ENCODE measurements around the gene INSR. TPM values are rescaled to one million over a fixed set of nuclear protein-coding genes. Genes with fewer than 3 reads are reported as not detected.
A peak's percentile ranks its signal among the peaks of the same experiment; 100 is the strongest.

INSR gene
- total and polyA plus RNA-seq, 2 of the 8 experiments (the other 6 are each of a cell fraction or from before 2014, with no cell fraction given), result 13.1 to 48.7 TPM

DNA sequence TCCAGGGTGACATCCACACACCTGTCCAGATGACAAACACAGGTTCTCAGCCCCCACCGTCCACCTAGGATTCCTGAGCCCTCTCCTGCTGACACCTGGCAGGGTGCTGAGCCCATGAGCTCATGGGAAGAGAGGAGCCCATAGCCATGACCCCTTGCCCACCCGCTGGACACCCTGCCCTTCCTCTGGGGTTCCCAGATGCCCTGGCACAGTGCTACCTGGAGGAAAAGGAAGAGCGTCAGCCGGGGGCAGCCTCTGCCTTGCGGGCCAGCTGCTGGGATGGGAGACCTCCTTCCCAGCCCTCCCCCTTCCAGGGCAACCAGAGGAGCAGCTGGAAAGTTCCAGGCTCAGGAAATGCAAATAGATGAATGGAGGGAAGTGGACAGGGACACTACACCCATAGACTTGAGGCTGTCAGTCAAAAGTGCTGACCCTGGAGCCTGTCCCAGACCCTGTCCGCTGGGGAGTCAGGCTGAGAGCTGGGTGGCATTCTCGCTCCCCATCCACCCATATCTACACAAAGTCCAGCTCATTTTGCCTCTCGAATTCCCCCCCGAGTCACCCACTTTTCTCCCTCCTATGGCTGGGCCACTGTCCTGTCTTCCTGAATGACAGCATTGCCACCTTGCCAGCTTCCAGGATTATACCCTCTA lies 42.2 kb upstream of the INSR start:
- Histone ChIP-seq H4K91ac (replicated peaks; ENCODE audit: insufficient read length, low read length) (peak overlapping the region; percentile 54), H3K4me2 (ENCODE audit: insufficient read depth in 1 of 2, low read depth in 2 of 2, low read length in 2 of 2) (no peak overlapping the region), H2BK20ac (ENCODE audit: low read length) (no peak overlapping the region), H3K23me2 (ENCODE audit: low read depth, low read length) (peaks cover 2% of the 10 kb centered on the region; the same call in 1 of the 2 replicates), H4K8ac (ENCODE audit: extremely low read depth, insufficient read depth, low read length) (no peak overlapping the region), H3K79me2 (ENCODE audit: control insufficient read depth in 1 of 2, insufficient read depth in 2 of 2, low read length in 2 of 2) (no peaks in the 10 kb centered on the region), H2BK120ac (replicated peaks; ENCODE audit: low read depth, low read length) (no peak overlapping the region), H4K5ac (ENCODE audit: insufficient read length, low read depth, low read length) (no peak overlapping the region), H3K27ac (ENCODE audit: low read depth, low read length) (no peak overlapping the region), H3K4ac (replicated peaks; ENCODE audit: insufficient read length, low read depth, low read length) (no peak overlapping the region), H2BK12ac (ENCODE audit: low read depth, low read length) (no peak overlapping the region), H3K4me1 (replicated peaks in 1 of 4; ENCODE audit: control insufficient read depth in 3 of 4, insufficient read depth in 4 of 4, low read length in 3 of 4) (no peaks in the 10 kb centered on the region), H3K79me1 (ENCODE audit: low read depth, low read length) (no peaks in the 10 kb centered on the region), H3K14ac (ENCODE audit: insufficient read length) (no peak overlapping the region), H4K20me1 (replicated peaks in 1 of 2; ENCODE audit: control insufficient read depth in 1 of 2, insufficient read depth in 2 of 2, low read length in 2 of 2) (peaks cover 0 to 1% of the 10 kb centered on the region in 2 experiments), H3K56ac (replicated peaks; ENCODE audit: insufficient read length, low read depth, low read length) (no peak overlapping the region), H2AFZ (ENCODE audit: low read length) (no peak overlapping the region), H2BK15ac (ENCODE audit: low read length) (no peak overlapping the region), H3K23ac (ENCODE audit: insufficient read length) (no peak overlapping the region), H3K9ac (replicated peaks in 1 of 4; ENCODE audit: extremely low read depth in 1 of 4, low read depth in 3 of 4, low read length in 3 of 4) (no peak overlapping the region), H3K27me3 (replicated peaks in 1 of 4; ENCODE audit: control insufficient read depth in 3 of 4, extremely low read depth in 1 of 4, insufficient read depth in 3 of 4, low read length in 3 of 4) (no peaks in the 10 kb centered on the region), H2AK5ac (ENCODE audit: low read depth, low read length) (no peak overlapping the region), H3K4me3 (ENCODE audit: extremely low read depth in 1 of 4, insufficient read depth in 2 of 4, low read depth in 3 of 4, low read length in 4 of 4) (no peak overlapping the region), H3K36me3 (ENCODE audit: control insufficient read depth in 2 of 4, insufficient read depth in 4 of 4, low read length in 3 of 4) (no peaks in the 10 kb centered on the region), H3K9me3 (ENCODE audit: insufficient read depth in 2 of 2, low read depth in 1 of 2, low read length in 1 of 2) (no peaks in the 10 kb centered on the region), H2BK5ac (ENCODE audit: low read depth, low read length) (no peak overlapping the region), H3K18ac (ENCODE audit: extremely low read depth, low read length) (no peak overlapping the region)
- CTCF ChIA-PET (ENCODE audit: partially characterized antibody), result interaction anchor here (0.6 to 1.8 kb wide), 5 partner anchors 10 to 234 kb away, joined by 3 to 9 read pairs (median 3); no protein-coding TSS in a partner anchor
- TF ChIP-seq POLR2AphosphoS5 (IDR thresholded peaks at IDR 0.05; ENCODE audit: low read depth, low read length), result no peak
- no peak for TF ChIP-seq ZNF274 (IDR thresholded peaks at IDR 0.05; ENCODE audit: borderline replicate concordance, extremely low read depth, low read length)
- TF ChIP-seq GABPA (IDR thresholded peaks at IDR 0.05; ENCODE audit: borderline replicate concordance, insufficient read depth, low read length), result no peak
- TF ChIP-seq HDAC6 (IDR thresholded peaks at IDR 0.05; ENCODE audit: low read depth, low read length), result no peak
- no peak for TF ChIP-seq EZH2 (IDR thresholded peaks at IDR 0.05; ENCODE audit: low read depth, low read length, severe bottlenecking)
- no peak for TF ChIP-seq SP1 (IDR thresholded peaks at IDR 0.05; ENCODE audit: low read depth, low read length)
- TF ChIP-seq TBP (IDR thresholded peaks at IDR 0.05; ENCODE audit: low read depth, low read length), result no peak
- no peak for TF ChIP-seq RAD21 (IDR thresholded peaks at IDR 0.05 in 1 of 2, conservative IDR thresholded peaks at IDR 0.05 in 1 of 2; ENCODE audit: low read depth in 2 of 2, low read length in 2 of 2)
- TF ChIP-seq TAF1 (IDR thresholded peaks at IDR 0.05; ENCODE audit: low read depth, low read length), result no peak
- TF ChIP-seq FOSL1 (IDR thresholded peaks at IDR 0.05; ENCODE audit: insufficient read depth, low read depth, low read length), result no peak
- 77% methylated on average over 6 of the region's 9 CpGs; no CpG with 5 or more reads in 1 of the 2 experiments for WGBS, 2 experiments (ENCODE audit: extremely low coverage in 1 of 2, insufficient coverage in 1 of 2, insufficient read length in 1 of 2, insufficient replicate concordance in 2 of 2, low coverage in 1 of 2, low lambda C conversion rate in 2 of 2, missing lambda C conversion rate in 1 of 2)
- no peak for DNase-seq (ENCODE audit: low read depth in 1 of 2, low spot score in 2 of 2)
- FAIRE-seq, result no peak
- POLR2A ChIA-PET (ENCODE audit: partially characterized antibody), result no interaction called here

Measured in H1 (cell line).